Measurements from ENCODE around the gene FAM120A.
"Not testable (repeated sequence)": the region's sequence is repeated elsewhere in the genome, so short reads cannot be mapped to it uniquely, and the experiment has no call there.

FAM120A gene, protein sequence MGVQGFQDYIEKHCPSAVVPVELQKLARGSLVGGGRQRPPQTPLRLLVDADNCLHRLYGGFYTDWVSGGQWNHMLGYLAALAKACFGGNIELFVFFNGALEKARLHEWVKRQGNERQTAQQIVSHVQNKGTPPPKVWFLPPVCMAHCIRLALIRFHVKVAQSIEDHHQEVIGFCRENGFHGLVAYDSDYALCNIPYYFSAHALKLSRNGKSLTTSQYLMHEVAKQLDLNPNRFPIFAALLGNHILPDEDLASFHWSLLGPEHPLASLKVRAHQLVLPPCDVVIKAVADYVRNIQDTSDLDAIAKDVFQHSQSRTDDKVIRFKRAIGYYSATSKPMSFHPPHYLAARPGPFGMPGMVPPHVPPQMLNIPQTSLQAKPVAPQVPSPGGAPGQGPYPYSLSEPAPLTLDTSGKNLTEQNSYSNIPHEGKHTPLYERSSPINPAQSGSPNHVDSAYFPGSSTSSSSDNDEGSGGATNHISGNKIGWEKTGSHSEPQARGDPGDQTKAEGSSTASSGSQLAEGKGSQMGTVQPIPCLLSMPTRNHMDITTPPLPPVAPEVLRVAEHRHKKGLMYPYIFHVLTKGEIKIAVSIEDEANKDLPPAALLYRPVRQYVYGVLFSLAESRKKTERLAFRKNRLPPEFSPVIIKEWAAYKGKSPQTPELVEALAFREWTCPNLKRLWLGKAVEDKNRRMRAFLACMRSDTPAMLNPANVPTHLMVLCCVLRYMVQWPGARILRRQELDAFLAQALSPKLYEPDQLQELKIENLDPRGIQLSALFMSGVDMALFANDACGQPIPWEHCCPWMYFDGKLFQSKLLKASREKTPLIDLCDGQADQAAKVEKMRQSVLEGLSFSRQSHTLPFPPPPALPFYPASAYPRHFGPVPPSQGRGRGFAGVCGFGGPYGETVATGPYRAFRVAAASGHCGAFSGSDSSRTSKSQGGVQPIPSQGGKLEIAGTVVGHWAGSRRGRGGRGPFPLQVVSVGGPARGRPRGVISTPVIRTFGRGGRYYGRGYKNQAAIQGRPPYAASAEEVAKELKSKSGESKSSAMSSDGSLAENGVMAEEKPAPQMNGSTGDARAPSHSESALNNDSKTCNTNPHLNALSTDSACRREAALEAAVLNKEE

GRCh38 chr9:93450945-93451815 lies at the start of gene FAM120A:
Gene FAM120A, plus strand, starts transcription at chr9:93451685. Its CDS starts 231 bp downstream, at chr9:93451916.
- DNase-seq, result peak; percentile 78

DNA sequence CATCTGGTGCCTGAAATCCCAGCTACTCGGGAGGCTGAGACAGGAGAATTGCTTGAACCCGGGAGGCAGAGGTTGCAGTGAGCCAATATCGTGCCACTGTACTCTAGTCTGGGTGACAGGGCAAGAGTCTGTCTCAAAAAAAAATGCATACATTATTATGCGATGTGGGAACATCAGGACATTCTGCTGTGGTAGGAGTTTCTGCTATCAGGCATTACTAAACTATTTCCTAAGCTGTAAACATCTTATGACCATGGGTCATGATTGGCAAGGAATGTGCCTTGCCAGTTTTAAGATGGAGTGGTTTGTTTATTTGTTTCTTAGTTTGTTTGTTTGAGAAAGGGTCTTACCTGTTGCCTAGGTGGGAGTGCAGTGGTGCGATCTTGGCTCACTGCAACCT lies 45.1 kb upstream of the FAM120A start:
- DNase-seq, result no peak

GRCh38 chr9:93413530-93413929 lies 38.0 kb upstream of the FAM120A start:
- no peak for DNase-seq

DNA sequence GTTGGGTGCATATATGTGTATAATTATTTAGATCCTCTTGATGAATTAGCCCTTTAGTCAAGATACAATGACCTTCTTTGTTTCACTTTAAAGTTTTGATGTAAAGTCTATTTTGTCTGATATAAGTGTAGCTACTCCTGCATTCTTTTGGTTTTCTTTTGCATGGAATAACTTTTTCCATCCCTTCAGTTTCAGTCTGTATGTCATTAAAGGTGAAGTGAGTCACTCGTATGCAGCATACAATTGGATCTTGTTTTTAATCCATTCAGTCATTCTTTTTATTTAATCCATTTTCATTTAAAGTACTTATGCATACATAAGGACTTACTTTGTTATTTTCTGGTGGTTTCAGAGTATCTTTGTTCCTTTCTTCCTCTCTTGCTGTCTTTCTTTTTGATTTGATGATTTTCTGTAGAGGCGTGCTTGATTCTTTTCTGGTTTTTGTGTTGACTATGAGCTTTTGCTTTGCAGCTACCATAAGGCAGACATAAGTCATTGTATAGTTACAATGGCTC lies 36.3 kb upstream of the FAM120A start:
- no peak for DNase-seq

- no peak for DNase-seq
Measured at GRCh38 chr9:93416530-93417235, 34.8 kb upstream of the FAM120A start.

DNA sequence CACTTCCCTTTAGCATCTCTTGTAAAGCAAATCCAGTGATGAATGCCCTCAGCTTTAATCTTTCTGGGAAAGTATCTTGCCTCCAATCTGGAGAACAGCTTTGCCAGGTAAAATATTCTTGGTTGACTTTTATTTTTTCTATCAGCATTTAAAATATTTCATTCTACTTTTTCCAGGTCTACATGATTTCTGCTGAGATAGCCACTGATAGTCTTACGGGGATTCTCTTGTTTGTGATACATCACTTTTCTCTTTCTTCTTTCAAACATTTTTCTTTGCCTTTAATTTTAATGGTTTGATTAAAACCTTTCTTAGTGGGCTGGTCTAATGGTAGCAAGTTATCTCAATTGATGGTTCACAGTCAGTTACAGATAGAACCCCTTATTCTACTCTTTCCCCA lies 33.9 kb upstream of the FAM120A start:
- DNase-seq, result no peak

DNA sequence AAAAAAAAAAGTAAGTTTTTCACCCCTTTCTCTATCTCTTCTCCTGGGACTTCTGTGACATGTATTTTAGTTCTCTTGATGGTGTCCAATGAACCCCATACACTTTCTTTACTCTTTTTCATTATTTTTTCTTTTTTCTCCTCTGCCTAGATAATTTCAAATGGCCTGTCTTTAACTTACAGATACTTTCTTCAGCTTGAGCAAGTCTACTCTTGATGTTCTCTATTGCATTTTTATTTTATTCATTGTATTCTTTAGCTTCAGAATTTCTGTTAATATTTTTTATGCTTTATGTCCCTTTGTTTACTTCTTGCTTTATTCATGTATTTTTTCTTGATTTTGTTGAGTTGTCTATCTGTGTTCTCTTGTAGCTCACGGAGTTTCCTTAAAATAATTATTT lies 32.5 kb upstream of the FAM120A start:
- DNase-seq, result no peak

GRCh38 chr9:93422977-93423616 lies 28.4 kb upstream of the FAM120A start:
- no peak for DNase-seq

- no peak for DNase-seq
Measured at GRCh38 chr9:93427655-93428379, 23.7 kb upstream of the FAM120A start.

- no peak for DNase-seq
Measured at GRCh38 chr9:93431539-93432105, 19.9 kb upstream of the FAM120A start.

DNA sequence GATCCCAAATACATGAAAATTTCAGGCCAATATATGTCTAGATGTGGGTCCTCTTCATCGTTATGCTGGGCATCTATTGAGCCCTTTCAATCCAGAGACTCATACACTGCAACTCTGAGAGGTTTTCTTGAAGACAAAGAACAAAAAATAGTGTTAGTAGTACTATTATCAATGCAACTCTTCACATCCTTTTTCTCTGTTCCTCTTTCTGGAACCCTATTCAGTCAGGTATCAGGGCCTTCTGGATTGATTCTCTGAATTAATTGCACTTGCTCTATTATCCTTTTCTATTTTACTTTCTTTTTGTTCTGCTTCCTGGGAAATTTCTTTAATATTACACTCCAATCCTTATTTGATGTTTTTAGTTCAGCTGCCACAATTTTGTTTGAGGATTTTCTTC lies 18.5 kb upstream of the FAM120A start:
- DNase-seq, result no peak

DNA sequence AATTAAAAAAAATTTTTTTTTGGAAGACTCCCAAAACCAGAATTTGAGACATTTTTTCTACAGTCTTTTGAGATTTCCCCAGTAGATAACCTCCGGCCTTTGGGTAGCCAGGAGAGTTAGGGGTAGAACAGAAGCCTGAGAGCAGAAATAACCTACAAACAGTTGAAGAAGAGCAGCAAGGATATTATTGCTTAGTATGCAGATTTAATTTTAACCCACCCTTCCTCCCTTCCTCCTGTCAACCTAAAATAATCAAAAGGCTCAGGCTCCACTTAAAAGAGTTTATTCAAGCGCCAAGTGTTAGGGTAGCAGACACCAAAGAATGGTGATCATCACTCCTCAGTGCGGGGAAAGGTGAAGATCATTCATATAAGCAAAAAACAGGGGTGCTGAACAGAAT lies 17.4 kb upstream of the FAM120A start:
- DNase-seq, result no peak

GRCh38 chr9:93435386-93435785 lies 16.1 kb upstream of the FAM120A start:
- DNase-seq, result no peak

DNA sequence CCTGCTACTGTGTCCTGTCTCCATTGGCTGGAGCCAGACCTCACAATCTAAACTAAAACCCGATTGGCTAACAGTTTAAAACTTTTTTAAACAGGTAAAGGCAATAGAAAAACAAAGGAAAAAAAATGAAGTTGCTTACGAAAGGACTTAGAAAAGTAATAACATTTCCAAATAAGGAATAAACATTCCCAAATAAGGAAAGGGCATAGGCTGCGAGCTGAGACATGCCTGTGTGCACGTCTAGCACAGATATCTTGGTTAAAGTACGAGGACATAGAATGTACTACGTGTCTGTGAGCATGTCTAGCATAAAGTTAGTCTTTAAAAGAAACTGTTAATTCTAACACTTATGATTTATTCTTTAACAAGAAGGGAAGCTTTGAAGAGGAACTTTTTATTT lies 15.3 kb upstream of the FAM120A start:
- DNase-seq, result no peak

- DNase-seq, result no peak
Measured at GRCh38 chr9:93436655-93437407, 14.7 kb upstream of the FAM120A start.

DNA sequence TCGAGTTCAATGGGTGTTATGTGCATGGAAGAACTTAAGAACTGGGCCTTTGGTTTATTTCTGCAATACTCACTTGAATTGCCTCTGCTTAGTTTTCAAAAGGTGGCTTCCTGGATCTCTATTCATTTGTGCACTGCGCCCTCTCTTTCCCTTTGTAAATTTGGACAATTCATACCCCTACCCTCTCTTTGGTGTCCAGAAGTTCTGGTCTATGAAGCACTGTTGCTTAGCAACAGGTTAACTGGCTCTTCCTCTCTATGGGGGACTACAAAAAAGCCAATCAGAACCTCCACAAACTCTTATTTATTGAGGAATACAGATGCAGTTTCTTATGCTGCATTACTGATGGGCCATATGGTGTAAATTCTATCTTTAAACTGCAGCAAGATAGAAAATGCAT lies 13.5 kb upstream of the FAM120A start:
- DNase-seq, result no peak

DNA sequence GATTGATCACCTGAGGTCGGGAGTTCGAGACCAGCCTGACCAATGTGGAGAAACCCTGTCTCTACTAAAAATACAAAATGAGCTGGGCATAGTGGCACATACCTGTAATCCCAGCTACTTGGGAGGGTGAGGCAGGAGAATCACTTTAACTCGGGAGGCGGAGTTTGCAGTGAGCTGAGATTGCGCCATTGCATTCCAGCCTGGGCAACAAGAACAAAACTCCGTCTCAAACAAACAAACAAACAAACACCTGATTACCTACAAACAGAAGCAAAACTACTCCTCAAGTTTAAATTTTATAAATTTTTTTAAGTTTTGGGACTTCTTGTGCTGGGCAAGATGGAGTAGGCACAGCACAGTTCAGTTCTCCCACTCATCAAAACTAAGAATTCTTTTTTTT lies 12.2 kb upstream of the FAM120A start:
- DNase-seq, result not testable (repeated sequence)

GRCh38 chr9:93440896-93441580 lies 10.4 kb upstream of the FAM120A start:
- no peak for DNase-seq

GRCh38 chr9:93446073-93446472 lies 5.4 kb upstream of the FAM120A start:
- DNase-seq, result no peak

All from activated naive CD4-positive, alpha-beta T cell treated with anti-CD3 and anti-CD28 coated beads, Interleukin-2, amount 50 U/mL, for 16 hours (primary cell).